NT2/D1 (cell line): Measurements from ENCODE around the gene PNPLA5.

ENCODE experiments used
- YY1 ChIP-seq: IDR thresholded peaks from 2 replicates; pipeline ENCODE4 v1.6.1; 2011; ENCODE audit not compliant: insufficient read length, insufficient read depth
- ZNF274 ChIP-seq: IDR thresholded peaks from 2 replicates; pipeline ENCODE4 v1.6.1; 2011; ENCODE audit warnings: mild to moderate bottlenecking, low read depth, low read length

- TF ChIP-seq ZNF274 (no peak), YY1 (no peak)
These were observed 4.3 kb upstream of the PNPLA5 start for GRCh38 chr22:43895986-43896645.
